ENCODE measurements around the gene CHD6.

GRCh38 chr20:41418031-41418430, 200.1 kb downstream of the CHD6 start:
- TF ChIP-seq CTCF (IDR thresholded peaks at IDR 0.05) (no peak), POLR2A (IDR thresholded peaks at IDR 0.05) (no peak)

Data from uterus (tissue), 2 donors.